Measurements from ENCODE around the gene C19orf47.

The C19orf47 gene

DNA sequence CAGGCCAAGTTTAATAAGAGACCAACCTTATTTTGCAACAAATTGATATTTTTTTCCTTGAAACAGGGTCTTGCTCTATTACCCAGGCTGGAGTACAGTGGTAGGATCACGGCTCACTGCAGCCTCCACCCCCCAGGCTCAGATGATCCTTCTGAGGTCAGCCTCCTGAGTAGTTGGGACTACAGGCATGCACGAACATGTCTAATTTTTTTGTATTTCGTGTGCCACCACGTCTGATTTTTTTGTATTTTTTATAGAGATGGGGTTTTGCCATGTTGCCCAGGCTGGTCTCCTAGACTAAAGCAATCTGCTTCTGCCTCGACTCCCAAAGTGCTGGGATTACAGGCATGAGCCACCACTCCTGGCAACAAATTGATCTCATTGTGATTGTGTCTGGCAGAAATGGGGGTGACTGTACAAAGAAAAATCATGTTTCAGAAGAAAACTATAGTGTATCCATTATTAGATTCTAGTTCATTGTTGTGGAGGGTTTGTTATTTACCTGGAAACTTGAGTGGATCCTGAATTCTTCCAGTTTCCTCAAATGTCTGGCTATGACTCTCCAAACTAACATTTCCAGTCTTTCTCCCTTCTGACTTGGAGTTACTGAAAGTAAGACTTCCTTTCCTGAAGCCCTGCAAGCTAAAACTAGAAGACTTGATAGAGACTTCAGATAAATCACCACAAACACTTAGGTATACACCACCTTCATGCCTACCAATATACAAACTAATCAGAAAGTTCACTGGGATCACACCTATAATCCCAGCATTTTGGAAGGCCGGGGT is 45.8 kb downstream of the C19orf47 start:
- H2AFZ ChIP-seq (ENCODE audit: low read length), result no peak overlapping the region
- H3K9me2 ChIP-seq (replicated peaks; ENCODE audit: low read depth, low read length), result no peaks in the 10 kb centered on the region
- no peaks in the 10 kb centered on the region for H3K36me3 ChIP-seq (ENCODE audit: insufficient read depth, low read length)
- no peaks in the 10 kb centered on the region for H3K9me3 ChIP-seq (ENCODE audit: insufficient read depth, low read depth, low read length)
- H3K4me1 ChIP-seq (ENCODE audit: insufficient read depth, low read length, poor library complexity, severe bottlenecking), result no peaks in the 10 kb centered on the region
- no peaks in the 10 kb centered on the region for H4K20me1 ChIP-seq (ENCODE audit: insufficient read depth, low read length, poor library complexity, severe bottlenecking)
- H3F3A ChIP-seq (ENCODE audit: low read depth), result no peaks in the 10 kb centered on the region
- no peak overlapping the region for H3K4me2 ChIP-seq (ENCODE audit: low read depth, low read length, poor library complexity, severe bottlenecking)
- H3K9ac ChIP-seq (ENCODE audit: low read depth, low read length, poor library complexity, severe bottlenecking), result peak overlapping the region; percentile 11
- TF ChIP-seq, protein P1, sequence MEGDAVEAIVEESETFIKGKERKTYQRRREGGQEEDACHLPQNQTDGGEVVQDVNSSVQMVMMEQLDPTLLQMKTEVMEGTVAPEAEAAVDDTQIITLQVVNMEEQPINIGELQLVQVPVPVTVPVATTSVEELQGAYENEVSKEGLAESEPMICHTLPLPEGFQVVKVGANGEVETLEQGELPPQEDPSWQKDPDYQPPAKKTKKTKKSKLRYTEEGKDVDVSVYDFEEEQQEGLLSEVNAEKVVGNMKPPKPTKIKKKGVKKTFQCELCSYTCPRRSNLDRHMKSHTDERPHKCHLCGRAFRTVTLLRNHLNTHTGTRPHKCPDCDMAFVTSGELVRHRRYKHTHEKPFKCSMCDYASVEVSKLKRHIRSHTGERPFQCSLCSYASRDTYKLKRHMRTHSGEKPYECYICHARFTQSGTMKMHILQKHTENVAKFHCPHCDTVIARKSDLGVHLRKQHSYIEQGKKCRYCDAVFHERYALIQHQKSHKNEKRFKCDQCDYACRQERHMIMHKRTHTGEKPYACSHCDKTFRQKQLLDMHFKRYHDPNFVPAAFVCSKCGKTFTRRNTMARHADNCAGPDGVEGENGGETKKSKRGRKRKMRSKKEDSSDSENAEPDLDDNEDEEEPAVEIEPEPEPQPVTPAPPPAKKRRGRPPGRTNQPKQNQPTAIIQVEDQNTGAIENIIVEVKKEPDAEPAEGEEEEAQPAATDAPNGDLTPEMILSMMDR (conservative IDR thresholded peaks at IDR 0.05; ENCODE audit: low read length), result no peak
- TF ChIP-seq EZH2phosphoT487 (IDR thresholded peaks at IDR 0.05; ENCODE audit: borderline replicate concordance), result no peak
- no peaks in the 10 kb centered on the region for H3K79me2 ChIP-seq (ENCODE audit: insufficient read depth, low read length)
- H3K4me3 ChIP-seq (ENCODE audit: low read length, poor library complexity, severe bottlenecking), result no peak overlapping the region
- no peaks in the 10 kb centered on the region for H3K27me3 ChIP-seq (ENCODE audit: insufficient read depth, low read length, poor library complexity, severe bottlenecking)

DNA sequence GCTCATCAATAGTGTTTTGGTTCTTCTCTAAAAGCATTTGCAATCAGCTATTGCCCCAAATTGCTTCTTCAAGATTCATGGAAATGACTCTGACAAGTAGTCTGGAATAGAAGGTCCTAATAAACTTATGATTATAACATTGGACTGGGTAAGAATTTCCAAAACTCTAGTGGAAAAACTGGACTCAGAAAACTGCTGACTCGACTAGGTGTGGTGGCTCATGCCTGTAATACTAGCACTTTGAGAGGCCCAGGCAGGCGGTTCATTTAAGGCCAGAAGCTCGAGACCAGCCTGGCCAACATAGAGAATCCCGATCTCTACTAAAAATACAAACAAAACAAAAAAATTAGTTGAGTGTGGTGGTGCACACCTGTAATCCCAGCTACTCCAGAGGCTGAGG is 47.5 kb downstream of the C19orf47 start:
- Histone ChIP-seq H3K27me3 (ENCODE audit: insufficient read depth, low read length, poor library complexity, severe bottlenecking) (no peaks in the 10 kb centered on the region), H3K9ac (ENCODE audit: low read depth, low read length, poor library complexity, severe bottlenecking) (no peak overlapping the region), H4K20me1 (ENCODE audit: insufficient read depth, low read length, poor library complexity, severe bottlenecking) (no peaks in the 10 kb centered on the region), H3F3A (ENCODE audit: low read depth) (no peaks in the 10 kb centered on the region), H3K79me2 (ENCODE audit: insufficient read depth, low read length) (no peaks in the 10 kb centered on the region), H2AFZ (ENCODE audit: low read length) (no peak overlapping the region), H3K9me2 (replicated peaks; ENCODE audit: low read depth, low read length) (no peaks in the 10 kb centered on the region), H3K4me2 (ENCODE audit: low read depth, low read length, poor library complexity, severe bottlenecking) (no peak overlapping the region), H3K9me3 (ENCODE audit: insufficient read depth, low read depth, low read length) (no peaks in the 10 kb centered on the region), H3K4me3 (ENCODE audit: low read length, poor library complexity, severe bottlenecking) (no peak overlapping the region), H3K36me3 (ENCODE audit: insufficient read depth, low read length) (no peaks in the 10 kb centered on the region), H3K4me1 (ENCODE audit: insufficient read depth, low read length, poor library complexity, severe bottlenecking) (no peaks in the 10 kb centered on the region)
- TF ChIP-seq, protein P1 (conservative IDR thresholded peaks at IDR 0.05; ENCODE audit: low read length), result no peak
- no peak for TF ChIP-seq EZH2phosphoT487 (IDR thresholded peaks at IDR 0.05; ENCODE audit: borderline replicate concordance)

DNA sequence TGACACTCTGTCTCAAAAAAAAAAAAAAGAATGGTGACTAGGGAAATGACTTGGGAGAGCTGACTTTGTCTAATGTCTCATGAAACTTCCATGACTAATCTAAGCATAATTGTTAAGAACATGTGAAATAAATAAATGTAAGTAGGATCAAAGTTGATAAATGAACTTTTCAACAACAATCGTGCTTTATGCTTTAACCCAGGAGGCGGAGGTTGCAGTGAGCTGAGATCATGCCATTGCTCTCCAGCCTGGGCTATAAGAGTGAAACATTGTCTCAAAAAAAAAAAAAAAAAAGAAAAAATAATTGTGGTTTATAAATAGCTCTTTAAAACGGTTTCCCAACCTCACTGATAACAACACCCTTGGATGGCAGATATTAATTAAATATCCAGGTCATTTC is 50.2 kb downstream of the C19orf47 start:
- no peak overlapping the region for H3K4me2 ChIP-seq (ENCODE audit: low read depth, low read length, poor library complexity, severe bottlenecking)
- no peak overlapping the region for H3K4me3 ChIP-seq (ENCODE audit: low read length, poor library complexity, severe bottlenecking)
- H3K27me3 ChIP-seq (ENCODE audit: insufficient read depth, low read length, poor library complexity, severe bottlenecking), result no peaks in the 10 kb centered on the region
- H3K36me3 ChIP-seq (ENCODE audit: insufficient read depth, low read length), result no peaks in the 10 kb centered on the region
- no peaks in the 10 kb centered on the region for H3F3A ChIP-seq (ENCODE audit: low read depth)
- no peaks in the 10 kb centered on the region for H3K9me3 ChIP-seq (ENCODE audit: insufficient read depth, low read depth, low read length)
- no peaks in the 10 kb centered on the region for H3K79me2 ChIP-seq (ENCODE audit: insufficient read depth, low read length)
- H3K9ac ChIP-seq (ENCODE audit: low read depth, low read length, poor library complexity, severe bottlenecking), result no peak overlapping the region
- no peaks in the 10 kb centered on the region for H4K20me1 ChIP-seq (ENCODE audit: insufficient read depth, low read length, poor library complexity, severe bottlenecking)
- TF ChIP-seq, protein P1 (conservative IDR thresholded peaks at IDR 0.05; ENCODE audit: low read length), result no peak
- TF ChIP-seq EZH2phosphoT487 (IDR thresholded peaks at IDR 0.05; ENCODE audit: borderline replicate concordance), result no peak
- no peaks in the 10 kb centered on the region for H3K9me2 ChIP-seq (replicated peaks; ENCODE audit: low read depth, low read length)
- no peaks in the 10 kb centered on the region for H3K4me1 ChIP-seq (ENCODE audit: insufficient read depth, low read length, poor library complexity, severe bottlenecking)
- H2AFZ ChIP-seq (ENCODE audit: low read length), result no peak overlapping the region

Measured in Loucy (cell line).